Liver (tissue), 3 donors: ENCODE results near the gene ANKRD11.

Source experiments
- FOXA1 ChIP-seq: IDR thresholded peaks from 2 replicates; pipeline ENCODE4 v1.6.1; 2016; ENCODE audit warnings: antibody characterized with exemption
- JUND ChIP-seq, 2 donors: IDR thresholded peaks; 2 replicates each; pipeline ENCODE4 v1.6.1; 2016; ENCODE audit warnings: antibody characterized with exemption in 2 of 2
- RAD21 ChIP-seq, 2 donors: IDR thresholded peaks; 2 replicates each; pipeline ENCODE4 v1.6.1; 2016; ENCODE audit warnings: antibody characterized with exemption in 2 of 2, mild to moderate bottlenecking in 2 of 2
- SP1 ChIP-seq: IDR thresholded peaks from 2 replicates; pipeline ENCODE4 v1.6.1; 2018; ENCODE audit warnings: antibody characterized with exemption, mild to moderate bottlenecking
- TAF1 ChIP-seq: conservative IDR thresholded peaks from 2 replicates; pipeline ENCODE4 v1.6.1; 2016; ENCODE audit warnings: antibody characterized with exemption, mild to moderate bottlenecking
- YY1 ChIP-seq: IDR thresholded peaks from 2 replicates; pipeline ENCODE4 v1.6.1; 2016; ENCODE audit warnings: antibody characterized with exemption, mild to moderate bottlenecking
- TF ChIP-seq, protein P1 (sequence below): fragments of 150-350 bp; IDR thresholded peaks from 2 replicates; pipeline ENCODE4 v1.5.1; 2017; ENCODE audit warnings: improper control_type of control experiment, low read depth, low read length; ENCODE audit not compliant: missing input control
- TF ChIP-seq, protein P2 (sequence below): IDR thresholded peaks from 2 replicates; pipeline ENCODE4 v1.6.1; 2016; ENCODE audit warnings: antibody characterized with exemption
- donor health status: healthy.
- donor health status: healthy.

DNA sequence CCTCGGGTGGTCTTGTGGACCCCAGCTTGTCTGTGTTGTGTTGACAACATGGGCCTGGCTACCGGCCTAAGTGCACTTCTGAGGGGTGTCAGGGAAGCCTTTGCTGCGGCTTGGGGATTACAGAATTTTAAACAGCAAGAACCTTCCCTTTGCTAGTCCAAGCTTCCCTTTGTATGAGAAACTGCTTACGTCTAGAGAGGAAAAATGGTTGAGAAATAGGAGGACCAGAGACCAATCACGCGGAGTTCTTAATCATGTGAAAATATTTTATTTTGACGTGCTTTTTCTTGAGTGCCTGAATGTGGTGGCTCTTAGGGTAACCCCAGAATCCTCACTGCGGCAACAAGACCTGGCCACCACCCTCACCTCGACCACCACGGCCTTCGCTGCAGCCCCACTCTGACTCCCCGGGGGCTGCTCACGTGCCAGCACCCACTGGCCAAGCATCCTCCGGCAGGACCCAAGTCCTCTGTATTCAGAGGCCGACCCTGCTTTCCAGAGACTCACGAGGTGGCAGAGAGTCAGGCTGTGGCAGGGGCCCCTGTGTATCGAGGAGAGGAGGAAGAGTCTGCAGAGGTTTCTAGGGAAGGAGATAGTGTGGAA, 191.6 kb downstream of the ANKRD11 start:
- TF ChIP-seq JUND (IDR thresholded peaks at IDR 0.05) (no peak), SP1 (no peak), TAF1 (no peak), RAD21 (IDR thresholded peaks at IDR 0.05) (no peak), FOXA1 (no peak), YY1 (no peak)
- TF ChIP-seq, protein P1, sequence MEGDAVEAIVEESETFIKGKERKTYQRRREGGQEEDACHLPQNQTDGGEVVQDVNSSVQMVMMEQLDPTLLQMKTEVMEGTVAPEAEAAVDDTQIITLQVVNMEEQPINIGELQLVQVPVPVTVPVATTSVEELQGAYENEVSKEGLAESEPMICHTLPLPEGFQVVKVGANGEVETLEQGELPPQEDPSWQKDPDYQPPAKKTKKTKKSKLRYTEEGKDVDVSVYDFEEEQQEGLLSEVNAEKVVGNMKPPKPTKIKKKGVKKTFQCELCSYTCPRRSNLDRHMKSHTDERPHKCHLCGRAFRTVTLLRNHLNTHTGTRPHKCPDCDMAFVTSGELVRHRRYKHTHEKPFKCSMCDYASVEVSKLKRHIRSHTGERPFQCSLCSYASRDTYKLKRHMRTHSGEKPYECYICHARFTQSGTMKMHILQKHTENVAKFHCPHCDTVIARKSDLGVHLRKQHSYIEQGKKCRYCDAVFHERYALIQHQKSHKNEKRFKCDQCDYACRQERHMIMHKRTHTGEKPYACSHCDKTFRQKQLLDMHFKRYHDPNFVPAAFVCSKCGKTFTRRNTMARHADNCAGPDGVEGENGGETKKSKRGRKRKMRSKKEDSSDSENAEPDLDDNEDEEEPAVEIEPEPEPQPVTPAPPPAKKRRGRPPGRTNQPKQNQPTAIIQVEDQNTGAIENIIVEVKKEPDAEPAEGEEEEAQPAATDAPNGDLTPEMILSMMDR: no peak
- TF ChIP-seq, protein P2, sequence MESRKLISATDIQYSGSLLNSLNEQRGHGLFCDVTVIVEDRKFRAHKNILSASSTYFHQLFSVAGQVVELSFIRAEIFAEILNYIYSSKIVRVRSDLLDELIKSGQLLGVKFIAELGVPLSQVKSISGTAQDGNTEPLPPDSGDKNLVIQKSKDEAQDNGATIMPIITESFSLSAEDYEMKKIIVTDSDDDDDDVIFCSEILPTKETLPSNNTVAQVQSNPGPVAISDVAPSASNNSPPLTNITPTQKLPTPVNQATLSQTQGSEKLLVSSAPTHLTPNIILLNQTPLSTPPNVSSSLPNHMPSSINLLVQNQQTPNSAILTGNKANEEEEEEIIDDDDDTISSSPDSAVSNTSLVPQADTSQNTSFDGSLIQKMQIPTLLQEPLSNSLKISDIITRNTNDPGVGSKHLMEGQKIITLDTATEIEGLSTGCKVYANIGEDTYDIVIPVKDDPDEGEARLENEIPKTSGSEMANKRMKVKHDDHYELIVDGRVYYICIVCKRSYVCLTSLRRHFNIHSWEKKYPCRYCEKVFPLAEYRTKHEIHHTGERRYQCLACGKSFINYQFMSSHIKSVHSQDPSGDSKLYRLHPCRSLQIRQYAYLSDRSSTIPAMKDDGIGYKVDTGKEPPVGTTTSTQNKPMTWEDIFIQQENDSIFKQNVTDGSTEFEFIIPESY: no peak
